Cardiac fibroblast (primary cell): Measurements from ENCODE around the gene KMT5B.
A peak's percentile ranks its signal among the peaks of the same experiment; 100 is the strongest.
"Not testable (repeated sequence)": the region's sequence is repeated elsewhere in the genome, so short reads cannot be mapped to it uniquely, and the experiment has no call there.

Source experiments
- DNase-seq, 2 donors: peaks; one replicate each; pipeline versions ENCODE4 v3.0.0 to v3.0.0-alpha.2; 2010; ENCODE audit warnings: low read depth in 2 of 2
- H3K4me3 ChIP-seq, 2 donors: replicated peaks in 1 of 2; 1 replicate in 1 of 2; 2 replicates in 1 of 2; pipeline ENCODE4 v1.5.1; 2011; ENCODE audit warnings: low read depth in 2 of 2, low read length in 2 of 2, mild to moderate bottlenecking in 2 of 2, moderate library complexity in 1 of 2
- TF ChIP-seq, protein P1 (sequence below): IDR thresholded peaks from one replicate; pipeline ENCODE4 v1.5.1; 2011; ENCODE audit warnings: low read depth, mild to moderate bottlenecking, low read length, inconsistent platforms

KMT5B gene

GRCh38 chr11:68258363-68258765 is 45.3 kb upstream of the KMT5B start:
- TF ChIP-seq, protein P1, sequence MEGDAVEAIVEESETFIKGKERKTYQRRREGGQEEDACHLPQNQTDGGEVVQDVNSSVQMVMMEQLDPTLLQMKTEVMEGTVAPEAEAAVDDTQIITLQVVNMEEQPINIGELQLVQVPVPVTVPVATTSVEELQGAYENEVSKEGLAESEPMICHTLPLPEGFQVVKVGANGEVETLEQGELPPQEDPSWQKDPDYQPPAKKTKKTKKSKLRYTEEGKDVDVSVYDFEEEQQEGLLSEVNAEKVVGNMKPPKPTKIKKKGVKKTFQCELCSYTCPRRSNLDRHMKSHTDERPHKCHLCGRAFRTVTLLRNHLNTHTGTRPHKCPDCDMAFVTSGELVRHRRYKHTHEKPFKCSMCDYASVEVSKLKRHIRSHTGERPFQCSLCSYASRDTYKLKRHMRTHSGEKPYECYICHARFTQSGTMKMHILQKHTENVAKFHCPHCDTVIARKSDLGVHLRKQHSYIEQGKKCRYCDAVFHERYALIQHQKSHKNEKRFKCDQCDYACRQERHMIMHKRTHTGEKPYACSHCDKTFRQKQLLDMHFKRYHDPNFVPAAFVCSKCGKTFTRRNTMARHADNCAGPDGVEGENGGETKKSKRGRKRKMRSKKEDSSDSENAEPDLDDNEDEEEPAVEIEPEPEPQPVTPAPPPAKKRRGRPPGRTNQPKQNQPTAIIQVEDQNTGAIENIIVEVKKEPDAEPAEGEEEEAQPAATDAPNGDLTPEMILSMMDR: no peak

DNA sequence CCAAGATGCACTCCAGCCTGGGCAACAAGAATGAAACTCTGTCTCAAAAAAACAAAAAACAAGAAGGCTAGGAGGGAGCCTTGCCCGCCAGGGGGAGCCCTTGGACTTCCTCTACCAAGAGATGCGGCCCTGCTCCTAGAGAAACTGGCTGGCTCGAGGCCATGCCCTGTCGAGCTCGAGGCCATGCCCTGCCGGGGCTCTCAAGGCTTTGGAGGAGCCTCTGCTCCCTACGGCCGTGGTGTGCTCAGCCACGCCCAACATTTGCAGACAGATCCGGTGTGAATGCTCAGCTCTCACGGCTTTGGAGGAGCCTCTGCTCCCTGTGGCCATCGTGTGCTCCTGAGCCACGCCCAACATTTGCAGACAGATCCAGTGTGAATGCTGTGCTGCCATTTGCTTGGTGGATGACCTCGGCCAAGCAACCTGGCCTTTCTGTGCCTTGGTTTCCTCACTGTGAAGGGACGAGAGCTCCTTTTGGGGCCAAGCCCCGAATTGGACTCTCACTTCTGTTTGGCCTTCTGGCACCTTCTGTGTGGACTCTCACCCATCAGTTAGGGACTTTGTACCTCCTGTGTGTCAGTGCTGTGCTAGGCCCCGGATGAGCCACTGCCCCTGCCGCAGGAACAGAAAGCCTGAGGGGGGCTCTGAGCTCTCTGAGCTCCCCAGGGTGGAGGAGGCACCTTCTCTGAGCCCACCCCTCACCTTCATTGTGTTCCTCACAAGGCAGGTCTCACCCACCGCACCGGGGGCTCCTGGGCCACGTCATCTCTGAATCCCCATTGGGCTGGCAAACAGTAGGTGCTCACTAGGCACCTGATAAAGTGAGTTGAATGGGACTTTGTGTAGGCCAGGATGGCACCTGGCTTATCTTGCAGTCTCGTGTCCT is 44.6 kb upstream of the KMT5B start:
- H3K4me3 ChIP-seq: no peak overlapping the region
- TF ChIP-seq, protein P1: peak; percentile 74
- DNase-seq: peak; percentile 95

More at GRCh38 chr11:68258363-68258765, 45.3 kb upstream of the KMT5B start:
- DNase-seq: no peak
- H3K4me3 ChIP-seq: no peak overlapping the region

- peak; percentile 49 to 77 for DNase-seq
- peak overlapping the region in 1 of 2 donors; percentile 24 for H3K4me3 ChIP-seq
- TF ChIP-seq, protein P1: no peak
These were observed 43.2 kb upstream of the KMT5B start for GRCh38 chr11:68256331-68256741.

GRCh38 chr11:68255526-68255925 is 42.4 kb upstream of the KMT5B start:
- peak in 1 of 2 donors; percentile 36 for DNase-seq
- H3K4me3 ChIP-seq: no peak overlapping the region
- TF ChIP-seq, protein P1: no peak

GRCh38 chr11:68254421-68254820 is 41.3 kb upstream of the KMT5B start:
- DNase-seq: no peak
- TF ChIP-seq, protein P1: no peak
- H3K4me3 ChIP-seq: no peak overlapping the region

DNA sequence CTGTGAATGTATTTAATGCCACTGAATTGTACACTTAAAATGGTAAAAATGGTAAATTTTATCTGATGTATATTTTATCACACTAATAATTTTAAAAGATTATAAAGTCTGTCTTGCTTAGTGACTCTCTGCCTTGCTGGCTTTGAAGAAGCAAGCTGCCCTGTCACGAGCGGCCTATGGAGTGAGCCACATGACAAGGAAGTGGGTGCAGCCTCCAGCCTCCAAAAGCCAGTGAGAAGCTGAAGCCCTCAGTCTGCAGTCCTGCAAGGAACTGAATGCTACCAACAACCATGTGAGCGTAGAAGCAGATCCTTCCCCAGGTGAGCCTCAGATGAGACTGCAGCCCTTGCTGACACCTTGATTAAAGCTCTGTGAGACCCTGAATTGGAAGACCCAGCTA is 38.7 kb upstream of the KMT5B start:
- no peak overlapping the region for H3K4me3 ChIP-seq
- TF ChIP-seq, protein P1: no peak
- no peak for DNase-seq

DNA sequence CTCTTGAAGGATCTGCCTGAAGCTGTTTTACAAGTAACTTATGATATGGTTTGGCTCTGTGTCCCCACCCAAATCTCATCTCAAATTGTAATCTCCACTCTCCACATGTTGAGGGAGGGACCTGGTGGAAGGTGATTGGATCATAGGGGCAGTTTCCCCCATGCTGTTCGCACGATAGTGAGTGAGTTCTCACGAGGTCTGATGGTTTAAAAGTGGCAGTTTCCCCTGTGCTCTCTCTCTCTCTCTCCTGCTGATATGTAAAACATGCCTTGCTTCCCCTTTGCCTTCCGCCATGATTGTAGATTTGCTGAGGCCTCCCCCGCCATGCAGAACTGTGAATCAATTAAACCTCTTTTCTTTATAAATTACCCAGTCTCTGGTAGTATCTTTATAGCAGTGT is 31.8 kb upstream of the KMT5B start:
- DNase-seq, H3K4me3 ChIP-seq: not testable (repeated sequence)

- not testable (repeated sequence) for H3K4me3 ChIP-seq, DNase-seq
These were observed 30.8 kb upstream of the KMT5B start for GRCh38 chr11:68243847-68244246.
